ENCODE data around the gene COL9A2.

Gene COL9A2

GRCh38 chr1:40303051-40303771 lies 13.9 kb downstream of the COL9A2 start:
- DNase-seq (ENCODE audit: low spot score) = no peak

- DNase-seq (ENCODE audit: low spot score) = no peak
Measured at GRCh38 chr1:40302475-40302874, 14.6 kb downstream of the COL9A2 start.

- DNase-seq (ENCODE audit: low spot score) = no peak
Measured at GRCh38 chr1:40301541-40302299, 15.4 kb downstream of the COL9A2 start.

- no peak for DNase-seq (ENCODE audit: low spot score)
Measured at GRCh38 chr1:40301066-40301465, 16.0 kb downstream of the COL9A2 start.

GRCh38 chr1:40300651-40301050 lies 16.4 kb downstream of the COL9A2 start:
- no peak for DNase-seq (ENCODE audit: low spot score)

GRCh38 chr1:40300249-40300567 lies 16.9 kb downstream of the COL9A2 start:
- no peak for DNase-seq (ENCODE audit: low spot score)

GRCh38 chr1:40299366-40300248 lies 17.5 kb downstream of the COL9A2 start:
- DNase-seq (ENCODE audit: low spot score) = no peak

- no peak for DNase-seq (ENCODE audit: low spot score)
Measured at GRCh38 chr1:40291293-40291692, 25.8 kb downstream of the COL9A2 start.

- no peak for DNase-seq (ENCODE audit: low spot score)
Measured at GRCh38 chr1:40281853-40282252, 35.2 kb downstream of the COL9A2 start.

GRCh38 chr1:40276122-40276521 lies 41.0 kb downstream of the COL9A2 start:
- no peak for DNase-seq (ENCODE audit: low spot score)

GRCh38 chr1:40274331-40274730 lies 42.8 kb downstream of the COL9A2 start:
- no peak for DNase-seq (ENCODE audit: low spot score)

- DNase-seq (ENCODE audit: low spot score) = no peak
Measured at GRCh38 chr1:40273547-40274166, 43.4 kb downstream of the COL9A2 start.

GRCh38 chr1:40272653-40273213 lies 44.4 kb downstream of the COL9A2 start:
- DNase-seq (ENCODE audit: low spot score) = no peak

GRCh38 chr1:40270152-40270834 lies 46.8 kb downstream of the COL9A2 start:
- no peak for DNase-seq (ENCODE audit: low spot score)

- DNase-seq (ENCODE audit: low spot score) = no peak
Measured at GRCh38 chr1:40268211-40268610, 48.9 kb downstream of the COL9A2 start.

- peak; percentile 18 for DNase-seq (ENCODE audit: low spot score)
Measured at GRCh38 chr1:40267767-40268187, 49.3 kb downstream of the COL9A2 start.

- no peak for DNase-seq (ENCODE audit: low spot score)
Measured at GRCh38 chr1:40266786-40267535, 50.1 kb downstream of the COL9A2 start.

- no peak for DNase-seq (ENCODE audit: low spot score)
Measured at GRCh38 chr1:40265919-40266318, 51.2 kb downstream of the COL9A2 start.

- DNase-seq (ENCODE audit: low spot score) = no peak
Measured at GRCh38 chr1:40265298-40265697, 51.8 kb downstream of the COL9A2 start.

GRCh38 chr1:40264354-40264781 lies 52.7 kb downstream of the COL9A2 start:
- no peak for DNase-seq (ENCODE audit: low spot score)

- DNase-seq (ENCODE audit: low spot score) = no peak
Measured at GRCh38 chr1:40258445-40258769, 58.7 kb downstream of the COL9A2 start.

All from hematopoietic multipotent progenitor cell treated with erythropoietin and hydrocortisone succinate and interleukin-3 and kit ligand, for 15 days (in vitro differentiated cells).